Activated naive CD8-positive, alpha-beta T cell (primary cell): ENCODE results near the gene PRR5L.

Source experiments
- H3K27ac Mint-ChIP-seq: one replicate; pipeline ENCODE4 v1.8.0; 2021; ENCODE audit warnings: mixed read lengths
- H3K27me3 Mint-ChIP-seq: one replicate; pipeline ENCODE4 v1.8.0; 2021; ENCODE audit warnings: mixed read lengths
- H3K36me3 Mint-ChIP-seq: one replicate; pipeline ENCODE4 v1.8.0; 2021; ENCODE audit warnings: mixed read lengths
- H3K4me1 Mint-ChIP-seq: one replicate; pipeline ENCODE4 v1.8.0; 2021; ENCODE audit warnings: low read depth, mixed read lengths
- H3K4me3 Mint-ChIP-seq: one replicate; pipeline ENCODE4 v1.8.0; 2021; ENCODE audit warnings: mild to moderate bottlenecking, mixed read lengths
- H3K9me3 Mint-ChIP-seq: one replicate; pipeline ENCODE4 v1.8.0; 2021; ENCODE audit warnings: low read depth, mixed read lengths

The PRR5L gene

GRCh38 chr11:36328966-36329673 is 33.0 kb downstream of the PRR5L start:
- Mint-ChIP-seq H3K27me3 (peaks cover 10% of the 10 kb centered on the region), H3K36me3 (no peaks in the 10 kb centered on the region), H3K9me3 (no peaks in the 10 kb centered on the region), H3K4me1 (no peaks in the 10 kb centered on the region), H3K4me3 (no peak overlapping the region), H3K27ac (no peak overlapping the region)

GRCh38 chr11:36330411-36330810 is 34.3 kb downstream of the PRR5L start:
- no peaks in the 10 kb centered on the region for H3K4me1 Mint-ChIP-seq
- no peak overlapping the region for H3K27ac Mint-ChIP-seq
- no peaks in the 10 kb centered on the region for H3K36me3 Mint-ChIP-seq
- H3K9me3 Mint-ChIP-seq, result no peaks in the 10 kb centered on the region
- H3K4me3 Mint-ChIP-seq, result no peak overlapping the region
- peaks cover 10% of the 10 kb centered on the region for H3K27me3 Mint-ChIP-seq

- Mint-ChIP-seq H3K27me3 (peaks cover 13% of the 10 kb centered on the region), H3K36me3 (no peaks in the 10 kb centered on the region), H3K4me3 (no peak overlapping the region), H3K4me1 (no peaks in the 10 kb centered on the region), H3K9me3 (no peaks in the 10 kb centered on the region), H3K27ac (no peak overlapping the region)
These were observed 37.4 kb downstream of the PRR5L start for GRCh38 chr11:36333468-36333867.

DNA sequence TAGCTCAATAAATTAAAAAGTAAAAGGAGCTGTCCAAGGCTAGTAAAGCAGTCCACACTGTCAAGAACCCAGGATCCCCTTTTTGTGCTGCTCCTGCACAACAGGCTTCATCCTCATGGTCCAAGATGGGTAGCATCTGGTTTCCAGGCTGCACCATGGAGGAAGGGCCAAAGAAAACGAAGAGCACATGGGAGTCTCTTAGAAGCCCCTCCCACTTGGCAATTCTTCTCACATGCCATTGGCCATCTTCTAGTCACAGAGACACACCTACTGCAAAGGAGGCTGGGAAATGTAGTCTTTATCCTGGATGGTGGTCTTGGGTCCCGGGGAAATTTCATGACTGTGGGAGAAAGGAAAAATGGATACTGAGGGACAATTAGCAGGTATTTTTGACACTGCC is 37.8 kb downstream of the PRR5L start:
- Mint-ChIP-seq H3K9me3 (no peaks in the 10 kb centered on the region), H3K27me3 (peaks cover 13% of the 10 kb centered on the region), H3K27ac (no peak overlapping the region), H3K4me3 (no peak overlapping the region), H3K36me3 (no peaks in the 10 kb centered on the region), H3K4me1 (no peaks in the 10 kb centered on the region)

- Mint-ChIP-seq H3K27me3 (peaks cover 30% of the 10 kb centered on the region), H3K9me3 (no peaks in the 10 kb centered on the region), H3K4me3 (no peak overlapping the region), H3K36me3 (no peaks in the 10 kb centered on the region), H3K4me1 (no peaks in the 10 kb centered on the region), H3K27ac (no peak overlapping the region)
These were observed 43.8 kb downstream of the PRR5L start for GRCh38 chr11:36339888-36340287.

- Mint-ChIP-seq H3K4me1 (no peaks in the 10 kb centered on the region), H3K4me3 (no peak overlapping the region), H3K9me3 (no peaks in the 10 kb centered on the region), H3K27me3 (peaks cover 35% of the 10 kb centered on the region), H3K36me3 (no peaks in the 10 kb centered on the region), H3K27ac (no peak overlapping the region)
These were observed 44.8 kb downstream of the PRR5L start for GRCh38 chr11:36340897-36341296.

- Mint-ChIP-seq H3K9me3 (no peaks in the 10 kb centered on the region), H3K36me3 (no peaks in the 10 kb centered on the region)
These were observed 45.8 kb downstream of the PRR5L start for GRCh38 chr11:36341915-36342314.

DNA sequence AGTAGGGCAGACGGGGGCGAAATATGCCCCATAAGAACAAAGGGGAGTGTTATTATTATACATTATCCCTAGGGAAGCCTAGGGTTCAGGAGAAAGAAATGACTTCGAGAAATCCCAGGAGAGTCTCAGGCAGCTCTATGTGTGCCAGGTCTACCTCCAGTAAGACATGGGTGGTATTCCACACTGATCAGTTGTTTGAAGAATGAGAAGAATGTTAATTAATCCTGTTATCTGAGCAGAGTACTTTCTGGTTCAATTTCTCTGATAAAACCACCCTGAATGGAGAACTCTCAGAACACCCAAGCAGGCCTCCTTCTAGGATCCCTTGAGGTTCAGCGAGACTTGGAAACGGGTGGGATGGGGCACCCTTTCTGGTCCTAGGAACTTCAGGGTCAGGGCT is 46.2 kb downstream of the PRR5L start:
- Mint-ChIP-seq H3K4me1 (no peaks in the 10 kb centered on the region), H3K27me3 (peaks cover 32% of the 10 kb centered on the region), H3K27ac (no peak overlapping the region), H3K36me3 (no peaks in the 10 kb centered on the region), H3K4me3 (no peak overlapping the region), H3K9me3 (no peaks in the 10 kb centered on the region)

More at GRCh38 chr11:36341915-36342314, 45.8 kb downstream of the PRR5L start:
- Mint-ChIP-seq H3K4me1 (no peaks in the 10 kb centered on the region), H3K27ac (no peak overlapping the region), H3K27me3 (peaks cover 33% of the 10 kb centered on the region), H3K4me3 (no peak overlapping the region)

- no peaks in the 10 kb centered on the region for H3K36me3 Mint-ChIP-seq
- no peak overlapping the region for H3K4me3 Mint-ChIP-seq
- H3K27ac Mint-ChIP-seq, result no peak overlapping the region
- H3K27me3 Mint-ChIP-seq, result peaks cover 28% of the 10 kb centered on the region
- no peaks in the 10 kb centered on the region for H3K4me1 Mint-ChIP-seq
- H3K9me3 Mint-ChIP-seq, result no peaks in the 10 kb centered on the region
These were observed 47.3 kb downstream of the PRR5L start for GRCh38 chr11:36343436-36343835.

GRCh38 chr11:36345084-36345511 is 49.0 kb downstream of the PRR5L start:
- no peak overlapping the region for H3K27ac Mint-ChIP-seq
- H3K36me3 Mint-ChIP-seq, result no peaks in the 10 kb centered on the region
- H3K4me1 Mint-ChIP-seq, result no peaks in the 10 kb centered on the region
- peaks cover 24% of the 10 kb centered on the region for H3K27me3 Mint-ChIP-seq
- H3K9me3 Mint-ChIP-seq, result no peaks in the 10 kb centered on the region
- no peak overlapping the region for H3K4me3 Mint-ChIP-seq

DNA sequence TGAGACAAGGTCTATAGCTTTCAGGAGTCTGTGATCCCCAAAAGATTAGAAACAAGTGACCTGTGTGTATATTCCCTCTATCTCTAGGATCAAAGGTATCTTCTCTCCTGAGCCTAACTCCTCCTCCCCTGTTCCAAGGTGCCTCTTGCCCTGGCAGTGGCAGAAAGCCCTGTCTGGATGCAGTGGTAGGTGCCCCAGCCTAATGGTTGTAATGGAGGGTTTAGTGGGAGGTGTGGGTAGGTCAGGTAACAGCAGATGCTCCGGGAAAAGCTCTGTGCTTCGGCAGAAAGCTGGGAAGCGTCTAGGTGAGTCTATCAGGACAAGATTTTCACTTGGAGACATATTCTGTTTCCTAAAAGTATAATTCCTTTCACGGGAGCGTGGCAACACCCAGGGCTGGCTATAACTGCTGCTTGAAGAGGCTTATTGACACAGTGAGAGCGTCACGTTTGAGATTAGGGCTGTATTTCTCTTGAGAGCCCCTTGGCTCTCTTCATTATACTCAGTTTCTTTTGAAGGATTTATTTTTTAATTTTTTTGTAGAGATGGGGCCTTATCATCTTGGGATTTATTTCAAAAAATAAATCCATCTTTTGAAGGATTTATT is 49.5 kb downstream of the PRR5L start:
- Mint-ChIP-seq H3K9me3 (no peaks in the 10 kb centered on the region), H3K27me3 (peaks cover 24% of the 10 kb centered on the region), H3K27ac (no peak overlapping the region), H3K4me3 (no peak overlapping the region), H3K4me1 (no peaks in the 10 kb centered on the region), H3K36me3 (no peaks in the 10 kb centered on the region)

- Mint-ChIP-seq H3K9me3 (no peaks in the 10 kb centered on the region), H3K27ac (no peak overlapping the region), H3K4me1 (no peaks in the 10 kb centered on the region), H3K36me3 (no peaks in the 10 kb centered on the region), H3K4me3 (no peak overlapping the region), H3K27me3 (peaks cover 22% of the 10 kb centered on the region)
These were observed 50.7 kb downstream of the PRR5L start for GRCh38 chr11:36346562-36347383.

DNA sequence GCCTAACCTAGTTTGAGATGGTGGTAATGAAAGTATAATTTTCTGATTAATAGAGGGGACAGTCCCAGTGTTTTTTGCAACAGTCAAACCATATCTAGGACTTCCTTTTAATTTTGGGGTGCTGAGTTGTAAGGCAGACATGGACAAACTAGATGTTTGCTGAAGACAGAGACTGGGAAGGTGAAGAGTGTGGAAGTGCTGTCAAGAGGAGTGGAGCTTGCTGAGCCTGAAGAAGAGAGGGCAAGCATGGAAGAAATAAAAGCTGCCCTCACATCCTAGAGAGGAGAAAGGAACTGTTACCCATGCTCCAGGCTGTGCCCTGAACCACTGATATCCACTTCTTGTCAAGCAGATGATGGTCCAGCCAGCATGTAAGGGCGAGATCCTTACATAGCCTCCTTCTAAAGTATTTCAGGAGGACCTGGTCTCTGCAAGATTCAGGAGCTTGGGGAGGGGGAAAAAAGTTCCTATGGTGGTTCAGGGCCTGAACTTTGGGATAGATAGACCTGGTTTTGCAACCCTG is 51.4 kb downstream of the PRR5L start:
- Mint-ChIP-seq H3K4me3 (no peak overlapping the region), H3K36me3 (no peaks in the 10 kb centered on the region), H3K9me3 (no peaks in the 10 kb centered on the region), H3K4me1 (no peaks in the 10 kb centered on the region), H3K27me3 (peaks cover 16% of the 10 kb centered on the region), H3K27ac (no peak overlapping the region)

DNA sequence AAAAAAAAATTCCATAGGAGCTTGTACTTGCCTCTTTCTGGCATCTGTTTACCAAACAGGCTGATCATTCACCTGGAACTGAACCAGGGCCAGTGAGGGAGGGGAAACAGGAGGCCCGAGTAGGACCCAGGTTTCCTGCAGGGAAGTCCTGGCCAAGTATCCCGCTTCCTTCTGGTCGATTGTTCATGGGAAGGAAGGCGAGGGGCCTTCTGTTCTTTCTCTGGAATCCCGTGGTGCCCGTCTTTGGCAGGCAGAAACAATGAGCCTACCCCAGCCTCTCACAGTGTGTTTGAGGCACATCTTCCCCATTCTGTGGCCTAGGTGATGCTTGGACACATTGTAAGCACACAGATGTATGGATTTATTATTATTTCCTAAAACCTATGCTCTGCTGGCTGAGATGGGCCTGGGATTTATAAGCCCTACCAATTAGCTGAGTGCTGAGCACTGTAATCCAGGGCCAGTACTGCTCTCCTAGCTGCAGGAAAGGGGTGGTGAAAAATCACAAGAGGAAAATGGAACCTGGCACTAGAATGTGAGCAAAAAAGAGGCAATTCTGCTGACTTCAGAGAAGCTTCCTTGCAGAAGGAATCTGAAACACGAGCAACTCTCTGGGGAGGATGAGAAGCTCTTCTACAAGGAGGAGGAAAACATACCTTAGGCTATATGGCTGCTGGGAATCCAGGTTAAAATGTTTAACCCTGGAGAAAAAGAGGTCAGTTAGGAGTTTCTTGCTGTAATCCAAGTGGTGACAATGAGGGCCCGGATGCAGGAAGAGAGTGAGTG is 53.5 kb downstream of the PRR5L start:
- peaks cover 11% of the 10 kb centered on the region for H3K4me1 Mint-ChIP-seq
- H3K36me3 Mint-ChIP-seq, result no peaks in the 10 kb centered on the region
- no peak overlapping the region for H3K27ac Mint-ChIP-seq
- H3K4me3 Mint-ChIP-seq, result no peak overlapping the region
- H3K9me3 Mint-ChIP-seq, result no peaks in the 10 kb centered on the region
- H3K27me3 Mint-ChIP-seq, result peaks cover 12% of the 10 kb centered on the region
